GM19324 (cell line): ENCODE data around the gene CDH8.
"Not testable (repeated sequence)": the region's sequence is repeated elsewhere in the genome, so short reads cannot be mapped to it uniquely, and the experiment has no call there.

ENCODE experiments used
- ATAC-seq: cut with Tn5 transposase; IDR thresholded peaks from one replicate; pipeline ENCODE4 v1.9.1; 2021; ENCODE audit warnings: mild to moderate bottlenecking, moderate library complexity; ENCODE audit not compliant: unreplicated experiment, low FRiP score

Gene CDH8

GRCh38 chr16:61798741-61799140 lies 237.5 kb downstream of the CDH8 start:
- ATAC-seq: no peak

GRCh38 chr16:61797961-61798507 lies 238.2 kb downstream of the CDH8 start:
- ATAC-seq: no peak

- no peak for ATAC-seq
Measured at GRCh38 chr16:61797296-61797795, 238.9 kb downstream of the CDH8 start.

- no peak for ATAC-seq
Measured at GRCh38 chr16:61792194-61792909, 243.9 kb downstream of the CDH8 start.

GRCh38 chr16:61791464-61791863 lies 244.8 kb downstream of the CDH8 start:
- ATAC-seq: no peak

- not testable (repeated sequence) for ATAC-seq
Measured at GRCh38 chr16:61781855-61782254, 254.4 kb downstream of the CDH8 start.

- no peak for ATAC-seq
Measured at GRCh38 chr16:61780161-61780560, 256.1 kb downstream of the CDH8 start.

GRCh38 chr16:61770301-61770700 lies 265.9 kb downstream of the CDH8 start:
- ATAC-seq: no peak

GRCh38 chr16:61763991-61764390 lies 272.2 kb downstream of the CDH8 start:
- no peak for ATAC-seq

GRCh38 chr16:61763013-61763412 lies 273.2 kb downstream of the CDH8 start:
- ATAC-seq: no peak

- ATAC-seq: no peak
Measured at GRCh38 chr16:61730997-61731396, 305.2 kb downstream of the CDH8 start.

GRCh38 chr16:61726701-61727100 lies 309.5 kb downstream of the CDH8 start:
- no peak for ATAC-seq

- no peak for ATAC-seq
Measured at GRCh38 chr16:61726125-61726524, 310.1 kb downstream of the CDH8 start.

GRCh38 chr16:61721544-61721943 lies 314.7 kb downstream of the CDH8 start:
- no peak for ATAC-seq

GRCh38 chr16:61715393-61715792 lies 320.8 kb downstream of the CDH8 start:
- ATAC-seq: no peak

- ATAC-seq: no peak
Measured at GRCh38 chr16:61713787-61714186, 322.5 kb downstream of the CDH8 start.

GRCh38 chr16:61699640-61700039 lies 336.6 kb downstream of the CDH8 start:
- not testable (repeated sequence) for ATAC-seq

GRCh38 chr16:61684541-61684940 lies 351.7 kb downstream of the CDH8 start:
- ATAC-seq: no peak

GRCh38 chr16:61681673-61682072 lies 354.6 kb downstream of the CDH8 start:
- ATAC-seq: no peak

- no peak for ATAC-seq
Measured at GRCh38 chr16:61681124-61681523, 355.1 kb downstream of the CDH8 start.

- no peak for ATAC-seq
Measured at GRCh38 chr16:61678182-61678581, 358.1 kb downstream of the CDH8 start.

- ATAC-seq: no peak
Measured at GRCh38 chr16:61677776-61678175, 358.5 kb downstream of the CDH8 start.
